Measurements from ENCODE around the gene VPS13D.

Gene VPS13D

DNA sequence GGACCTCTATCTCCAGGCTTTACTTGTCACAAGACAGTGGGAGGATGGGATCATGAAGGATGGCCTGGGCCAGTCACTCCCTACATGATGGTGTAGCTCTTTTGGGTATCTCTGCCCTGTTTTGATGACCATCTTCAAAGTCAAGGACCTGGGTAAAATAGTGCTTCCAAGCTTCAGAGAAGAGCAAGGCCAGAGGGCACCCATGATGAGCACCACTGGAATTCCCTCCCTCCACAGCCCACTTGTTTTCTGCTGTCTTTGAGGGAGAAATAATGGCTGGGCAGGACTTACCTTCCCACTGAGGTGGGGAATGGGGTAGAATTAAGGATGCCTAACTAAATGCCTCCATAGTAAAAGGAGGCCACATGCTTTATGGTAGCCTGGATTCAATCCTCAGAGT is 222.4 kb downstream of the VPS13D start:
- no peak for TF ChIP-seq EGR1 (IDR thresholded peaks at IDR 0.05)
- no peak for TF ChIP-seq RAD21 (IDR thresholded peaks at IDR 0.05; ENCODE audit: low read depth)
- TF ChIP-seq ZBTB7A (IDR thresholded peaks at IDR 0.05; ENCODE audit: low read depth), result no peak
- no peak for TF ChIP-seq TAF1 (IDR thresholded peaks at IDR 0.05; ENCODE audit: low read depth)
- TF ChIP-seq TEAD4 (IDR thresholded peaks at IDR 0.05), result no peak
- TF ChIP-seq EP300 (IDR thresholded peaks at IDR 0.05; ENCODE audit: borderline replicate concordance), result no peak
- TF ChIP-seq YY1 (IDR thresholded peaks at IDR 0.05; ENCODE audit: low read depth), result no peak
- TF ChIP-seq FOXM1 (IDR thresholded peaks at IDR 0.05; ENCODE audit: borderline replicate concordance, low read depth), result no peak
- TF ChIP-seq NFIC (IDR thresholded peaks at IDR 0.05), result no peak
- TF ChIP-seq, protein P1, sequence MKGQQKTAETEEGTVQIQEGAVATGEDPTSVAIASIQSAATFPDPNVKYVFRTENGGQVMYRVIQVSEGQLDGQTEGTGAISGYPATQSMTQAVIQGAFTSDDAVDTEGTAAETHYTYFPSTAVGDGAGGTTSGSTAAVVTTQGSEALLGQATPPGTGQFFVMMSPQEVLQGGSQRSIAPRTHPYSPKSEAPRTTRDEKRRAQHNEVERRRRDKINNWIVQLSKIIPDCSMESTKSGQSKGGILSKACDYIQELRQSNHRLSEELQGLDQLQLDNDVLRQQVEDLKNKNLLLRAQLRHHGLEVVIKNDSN (IDR thresholded peaks at IDR 0.05), result no peak
- TF ChIP-seq CEBPB (IDR thresholded peaks at IDR 0.05), result no peak

DNA sequence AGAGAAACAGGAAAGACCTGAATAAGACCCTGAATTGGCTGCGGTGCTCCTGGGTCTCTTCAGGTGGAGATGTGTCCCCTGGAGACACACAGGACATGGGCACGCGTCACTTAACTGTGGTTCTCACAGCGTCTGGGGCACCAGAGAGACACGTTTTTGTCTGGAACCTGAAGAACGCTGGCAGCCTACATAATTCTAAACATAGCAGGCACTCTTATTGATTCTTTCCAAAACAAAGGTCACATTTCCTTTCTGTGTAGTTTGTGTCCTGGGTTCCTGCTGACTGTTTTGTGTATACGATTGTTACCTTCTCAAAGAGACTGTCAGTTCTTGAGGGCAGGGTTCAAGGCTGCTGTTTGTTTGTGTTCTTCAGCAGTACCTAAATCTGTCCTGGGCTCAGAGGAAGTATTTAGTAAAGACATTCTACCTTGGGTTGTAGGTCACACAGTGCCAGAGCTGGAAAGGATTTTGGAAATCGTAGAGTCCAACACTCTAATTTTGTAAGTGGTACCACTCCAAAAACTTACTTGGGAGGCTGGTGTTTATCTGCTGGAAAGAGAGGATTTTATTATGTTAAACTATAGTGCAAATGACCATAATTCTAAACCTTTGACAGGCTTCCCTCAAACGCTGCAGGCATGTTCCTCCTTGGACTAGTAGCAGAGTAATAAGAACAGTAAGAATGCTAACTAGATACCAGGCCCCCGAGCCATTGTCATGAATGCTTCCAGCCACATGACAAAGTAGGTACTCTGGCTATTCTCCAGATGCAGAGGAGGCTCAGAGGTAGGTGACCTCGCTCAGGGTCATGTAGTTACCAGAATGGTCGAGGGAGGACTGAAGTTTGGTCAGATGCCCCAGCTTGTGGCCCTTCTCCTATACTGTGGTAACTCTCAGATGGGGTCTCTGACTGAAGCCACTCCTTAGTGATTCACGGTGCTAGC is 223.8 kb downstream of the VPS13D start:
- TF ChIP-seq EGR1 (IDR thresholded peaks at IDR 0.05), result no peak
- TF ChIP-seq TAF1 (IDR thresholded peaks at IDR 0.05; ENCODE audit: low read depth), result no peak
- no peak for TF ChIP-seq YY1 (IDR thresholded peaks at IDR 0.05; ENCODE audit: low read depth)
- TF ChIP-seq CEBPB (IDR thresholded peaks at IDR 0.05), result no peak
- TF ChIP-seq, protein P1 (IDR thresholded peaks at IDR 0.05), result no peak
- no peak for TF ChIP-seq TEAD4 (IDR thresholded peaks at IDR 0.05)
- TF ChIP-seq EP300 (IDR thresholded peaks at IDR 0.05; ENCODE audit: borderline replicate concordance), result no peak
- no peak for TF ChIP-seq CREB1 (IDR thresholded peaks at IDR 0.05; ENCODE audit: low read depth)
- no peak for TF ChIP-seq TCF12 (IDR thresholded peaks at IDR 0.05; ENCODE audit: low read depth)
- no peak for TF ChIP-seq FOXM1 (IDR thresholded peaks at IDR 0.05; ENCODE audit: borderline replicate concordance, low read depth)
- no peak for TF ChIP-seq RAD21 (IDR thresholded peaks at IDR 0.05; ENCODE audit: low read depth)
- no peak for TF ChIP-seq ZBTB7A (IDR thresholded peaks at IDR 0.05; ENCODE audit: low read depth)
- TF ChIP-seq, protein P2, sequence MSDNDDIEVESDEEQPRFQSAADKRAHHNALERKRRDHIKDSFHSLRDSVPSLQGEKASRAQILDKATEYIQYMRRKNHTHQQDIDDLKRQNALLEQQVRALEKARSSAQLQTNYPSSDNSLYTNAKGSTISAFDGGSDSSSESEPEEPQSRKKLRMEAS (IDR thresholded peaks at IDR 0.05), result no peak

DNA sequence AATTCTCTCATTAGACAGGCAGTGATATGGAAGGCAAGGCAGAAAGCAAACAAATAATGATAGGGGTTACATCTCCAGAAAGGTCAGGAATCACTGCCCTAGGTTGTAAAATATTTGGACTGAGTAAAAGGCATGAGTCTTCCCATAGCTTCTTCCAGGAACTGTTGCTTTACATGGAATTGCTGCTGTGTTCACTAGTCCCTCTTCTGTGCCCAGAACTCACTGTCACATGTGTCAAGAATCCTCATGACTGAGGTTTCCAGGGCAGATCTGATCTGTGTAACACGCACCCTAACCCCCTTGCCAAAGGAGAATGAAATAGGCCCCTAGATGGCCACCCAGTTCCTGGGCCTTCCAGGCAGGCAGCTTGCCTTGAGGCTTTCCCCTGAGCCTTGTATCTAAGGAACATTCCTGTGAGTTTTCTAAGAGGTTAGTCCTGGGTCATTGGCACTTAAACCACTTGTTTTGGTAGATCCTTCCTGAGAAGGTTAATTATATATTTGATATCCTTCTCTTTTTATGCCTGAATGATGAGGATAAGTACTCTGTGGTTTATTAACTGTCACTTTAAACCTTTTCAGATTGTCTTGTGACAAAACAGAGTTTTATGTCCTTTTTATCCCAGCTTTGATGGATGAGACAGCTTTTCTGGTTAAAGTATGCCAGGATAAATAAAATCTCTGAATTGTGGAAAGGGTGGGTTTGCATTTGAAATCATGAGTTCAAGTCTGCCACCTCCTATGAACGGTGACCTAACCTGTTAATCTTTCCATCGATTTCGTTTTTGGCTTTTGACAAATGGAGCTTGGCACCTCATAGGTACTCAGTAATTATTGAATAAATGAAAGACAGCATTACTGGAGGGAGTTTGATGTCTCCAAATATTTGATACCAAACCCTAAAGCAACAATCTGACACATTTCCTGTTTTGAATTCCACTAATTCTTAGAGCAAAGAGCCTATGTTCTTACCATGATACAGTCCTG is 224.9 kb downstream of the VPS13D start:
- no peak for TF ChIP-seq YY1 (IDR thresholded peaks at IDR 0.05; ENCODE audit: low read depth)
- peak; percentile 74 for TF ChIP-seq TCF12 (IDR thresholded peaks at IDR 0.05; ENCODE audit: low read depth)
- TF ChIP-seq, protein P1 (IDR thresholded peaks at IDR 0.05), result no peak
- no peak for TF ChIP-seq RAD21 (IDR thresholded peaks at IDR 0.05; ENCODE audit: low read depth)
- no peak for TF ChIP-seq CEBPB (IDR thresholded peaks at IDR 0.05)
- TF ChIP-seq FOXM1 (IDR thresholded peaks at IDR 0.05; ENCODE audit: borderline replicate concordance, low read depth), result peak; percentile 81
- TF ChIP-seq TEAD4 (IDR thresholded peaks at IDR 0.05), result peak; percentile 36; the same call in 1 of the 2 replicates
- TF ChIP-seq CREB1 (IDR thresholded peaks at IDR 0.05; ENCODE audit: low read depth), result no peak
- TF ChIP-seq TAF1 (IDR thresholded peaks at IDR 0.05; ENCODE audit: low read depth), result no peak
- TF ChIP-seq ZBTB7A (IDR thresholded peaks at IDR 0.05; ENCODE audit: low read depth), result no peak
- TF ChIP-seq, protein P2 (IDR thresholded peaks at IDR 0.05), result 0 out of 2 replicates have a peak, but pooled peaks have one; percentile 24
- TF ChIP-seq EGR1 (IDR thresholded peaks at IDR 0.05), result no peak
- TF ChIP-seq, protein P3, sequence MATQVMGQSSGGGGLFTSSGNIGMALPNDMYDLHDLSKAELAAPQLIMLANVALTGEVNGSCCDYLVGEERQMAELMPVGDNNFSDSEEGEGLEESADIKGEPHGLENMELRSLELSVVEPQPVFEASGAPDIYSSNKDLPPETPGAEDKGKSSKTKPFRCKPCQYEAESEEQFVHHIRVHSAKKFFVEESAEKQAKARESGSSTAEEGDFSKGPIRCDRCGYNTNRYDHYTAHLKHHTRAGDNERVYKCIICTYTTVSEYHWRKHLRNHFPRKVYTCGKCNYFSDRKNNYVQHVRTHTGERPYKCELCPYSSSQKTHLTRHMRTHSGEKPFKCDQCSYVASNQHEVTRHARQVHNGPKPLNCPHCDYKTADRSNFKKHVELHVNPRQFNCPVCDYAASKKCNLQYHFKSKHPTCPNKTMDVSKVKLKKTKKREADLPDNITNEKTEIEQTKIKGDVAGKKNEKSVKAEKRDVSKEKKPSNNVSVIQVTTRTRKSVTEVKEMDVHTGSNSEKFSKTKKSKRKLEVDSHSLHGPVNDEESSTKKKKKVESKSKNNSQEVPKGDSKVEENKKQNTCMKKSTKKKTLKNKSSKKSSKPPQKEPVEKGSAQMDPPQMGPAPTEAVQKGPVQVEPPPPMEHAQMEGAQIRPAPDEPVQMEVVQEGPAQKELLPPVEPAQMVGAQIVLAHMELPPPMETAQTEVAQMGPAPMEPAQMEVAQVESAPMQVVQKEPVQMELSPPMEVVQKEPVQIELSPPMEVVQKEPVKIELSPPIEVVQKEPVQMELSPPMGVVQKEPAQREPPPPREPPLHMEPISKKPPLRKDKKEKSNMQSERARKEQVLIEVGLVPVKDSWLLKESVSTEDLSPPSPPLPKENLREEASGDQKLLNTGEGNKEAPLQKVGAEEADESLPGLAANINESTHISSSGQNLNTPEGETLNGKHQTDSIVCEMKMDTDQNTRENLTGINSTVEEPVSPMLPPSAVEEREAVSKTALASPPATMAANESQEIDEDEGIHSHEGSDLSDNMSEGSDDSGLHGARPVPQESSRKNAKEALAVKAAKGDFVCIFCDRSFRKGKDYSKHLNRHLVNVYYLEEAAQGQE (IDR thresholded peaks at IDR 0.05; ENCODE audit: low read depth), result no peak
- TF ChIP-seq EP300 (IDR thresholded peaks at IDR 0.05; ENCODE audit: borderline replicate concordance), result peak; percentile 83; the same call in 1 of the 2 replicates
- TF ChIP-seq NFIC (IDR thresholded peaks at IDR 0.05), result peak; percentile 74

DNA sequence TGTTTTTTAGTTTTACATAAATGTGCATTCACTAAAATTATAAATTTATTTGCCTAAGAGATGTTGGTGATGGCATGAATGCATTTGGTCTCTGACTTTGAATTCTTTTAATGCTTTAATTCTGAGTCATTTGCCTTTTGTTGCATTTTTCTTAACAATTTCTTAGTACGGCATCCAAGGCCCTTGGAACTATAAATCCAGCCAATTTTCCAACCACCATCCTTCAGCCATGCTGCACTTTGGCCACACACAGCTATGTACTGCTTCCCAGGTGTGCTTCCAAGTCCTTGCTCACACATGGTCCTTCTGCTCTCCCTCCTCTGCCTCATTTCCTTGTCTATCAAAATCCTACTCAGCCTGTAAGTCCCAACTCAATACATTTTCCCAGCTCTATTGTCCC is 227.1 kb downstream of the VPS13D start:
- TF ChIP-seq TEAD4 (IDR thresholded peaks at IDR 0.05) (peak; percentile 30; the same call in 1 of the 2 replicates), RAD21 (IDR thresholded peaks at IDR 0.05; ENCODE audit: low read depth) (no peak)

DNA sequence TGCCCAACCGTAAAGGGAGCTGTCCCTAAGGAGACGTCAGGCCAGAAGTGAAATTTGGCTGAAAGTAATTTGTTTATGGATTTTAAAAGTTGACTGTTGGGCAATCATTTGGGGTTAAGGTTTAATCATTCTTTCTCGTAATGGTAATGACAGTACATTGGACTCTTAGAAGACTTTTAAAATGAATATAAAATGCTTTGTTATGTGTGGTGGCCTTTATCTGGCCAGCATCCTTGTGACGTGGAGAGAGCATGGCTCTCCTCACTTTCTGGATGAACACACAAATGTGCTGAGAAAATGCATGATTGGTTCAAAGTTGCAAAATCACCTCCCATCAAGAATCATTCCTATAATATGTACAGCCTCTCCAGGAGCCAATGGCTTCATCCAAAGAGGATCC is 227.9 kb downstream of the VPS13D start:
- no peak for TF ChIP-seq CEBPB (IDR thresholded peaks at IDR 0.05)
- no peak for TF ChIP-seq FOXM1 (IDR thresholded peaks at IDR 0.05; ENCODE audit: borderline replicate concordance, low read depth)
- TF ChIP-seq EP300 (IDR thresholded peaks at IDR 0.05; ENCODE audit: borderline replicate concordance), result no peak
- TF ChIP-seq ZBTB7A (IDR thresholded peaks at IDR 0.05; ENCODE audit: low read depth), result no peak
- TF ChIP-seq, protein P1 (IDR thresholded peaks at IDR 0.05), result no peak
- TF ChIP-seq CREB1 (IDR thresholded peaks at IDR 0.05; ENCODE audit: low read depth), result no peak
- no peak for TF ChIP-seq NFIC (IDR thresholded peaks at IDR 0.05)
- TF ChIP-seq, protein P3 (IDR thresholded peaks at IDR 0.05; ENCODE audit: low read depth), result no peak
- no peak for TF ChIP-seq TEAD4 (IDR thresholded peaks at IDR 0.05)
- TF ChIP-seq RAD21 (IDR thresholded peaks at IDR 0.05; ENCODE audit: low read depth), result no peak
- TF ChIP-seq YY1 (IDR thresholded peaks at IDR 0.05; ENCODE audit: low read depth), result no peak
